Measurements from ENCODE around the gene UBE2QL1.

Gene UBE2QL1

GRCh38 chr5:6448622-6449464, at the start of gene UBE2QL1:
Gene UBE2QL1 (plus strand): TSS chr5:6448859. CDS start chr5:6448894, 35 bp downstream.
- DNase-seq: no peak

GRCh38 chr5:6399980-6400910, 48.4 kb upstream of the UBE2QL1 start:
- no peak for DNase-seq

- DNase-seq: no peak
These were observed 47.2 kb upstream of the UBE2QL1 start for GRCh38 chr5:6401410-6401809.

GRCh38 chr5:6402939-6403338, 45.7 kb upstream of the UBE2QL1 start:
- no peak for DNase-seq

GRCh38 chr5:6403416-6403815, 45.2 kb upstream of the UBE2QL1 start:
- no peak for DNase-seq

GRCh38 chr5:6404129-6404528, 44.5 kb upstream of the UBE2QL1 start:
- no peak for DNase-seq

- DNase-seq: no peak
These were observed 43.1 kb upstream of the UBE2QL1 start for GRCh38 chr5:6405591-6405990.

- DNase-seq: no peak
These were observed 41.0 kb upstream of the UBE2QL1 start for GRCh38 chr5:6407558-6408259.

GRCh38 chr5:6408260-6408596, 40.4 kb upstream of the UBE2QL1 start:
- no peak for DNase-seq

GRCh38 chr5:6408627-6409446, 39.8 kb upstream of the UBE2QL1 start:
- DNase-seq: no peak

GRCh38 chr5:6410421-6410820, 38.2 kb upstream of the UBE2QL1 start:
- no peak for DNase-seq

GRCh38 chr5:6411141-6411540, 37.5 kb upstream of the UBE2QL1 start:
- DNase-seq: no peak

GRCh38 chr5:6412811-6413210, 35.8 kb upstream of the UBE2QL1 start:
- no peak for DNase-seq

- DNase-seq: no peak
These were observed 31.0 kb upstream of the UBE2QL1 start for GRCh38 chr5:6417657-6418056.

GRCh38 chr5:6418679-6419276, 29.9 kb upstream of the UBE2QL1 start:
- DNase-seq: no peak

GRCh38 chr5:6419340-6419852, 29.3 kb upstream of the UBE2QL1 start:
- no peak for DNase-seq

- DNase-seq: no peak
These were observed 25.1 kb upstream of the UBE2QL1 start for GRCh38 chr5:6423327-6424109.

- DNase-seq: no peak
These were observed 24.5 kb upstream of the UBE2QL1 start for GRCh38 chr5:6424110-6424659.

GRCh38 chr5:6424700-6425099, 24.0 kb upstream of the UBE2QL1 start:
- DNase-seq: no peak

GRCh38 chr5:6427694-6428093, 21.0 kb upstream of the UBE2QL1 start:
- DNase-seq: no peak
